ENCODE measurements around the gene DAB1.
"Not testable (repeated sequence)": the region's sequence is repeated elsewhere in the genome, so short reads cannot be mapped to it uniquely, and the experiment has no call there.

Gene DAB1

GRCh38 chr1:57111175-57111574, 312.7 kb downstream of the DAB1 start:
- DNase-seq, result no peak

GRCh38 chr1:57109883-57110282, 314.0 kb downstream of the DAB1 start:
- DNase-seq, result no peak

- DNase-seq, result no peak
These were observed 314.6 kb downstream of the DAB1 start for GRCh38 chr1:57109247-57109646.

GRCh38 chr1:57106296-57106695, 317.6 kb downstream of the DAB1 start:
- DNase-seq, result no peak

- DNase-seq, result no peak
These were observed 321.1 kb downstream of the DAB1 start for GRCh38 chr1:57102561-57103326.

GRCh38 chr1:57101209-57101608, 322.7 kb downstream of the DAB1 start:
- DNase-seq, result no peak

GRCh38 chr1:57094749-57095148, 329.1 kb downstream of the DAB1 start:
- DNase-seq, result no peak

GRCh38 chr1:57093122-57093521, 330.7 kb downstream of the DAB1 start:
- DNase-seq, result no peak

- no peak for DNase-seq
These were observed 332.2 kb downstream of the DAB1 start for GRCh38 chr1:57091642-57092041.

- no peak for DNase-seq
These were observed 334.0 kb downstream of the DAB1 start for GRCh38 chr1:57089855-57090254.

GRCh38 chr1:57089221-57089620, 334.6 kb downstream of the DAB1 start:
- no peak for DNase-seq

GRCh38 chr1:57088653-57089052, 335.2 kb downstream of the DAB1 start:
- no peak for DNase-seq

- not testable (repeated sequence) for DNase-seq
These were observed 336.2 kb downstream of the DAB1 start for GRCh38 chr1:57087660-57088059.

GRCh38 chr1:57086154-57086553, 337.7 kb downstream of the DAB1 start:
- no peak for DNase-seq

- DNase-seq, result no peak
These were observed 339.2 kb downstream of the DAB1 start for GRCh38 chr1:57084701-57085100.

- DNase-seq, result no peak
These were observed 341.0 kb downstream of the DAB1 start for GRCh38 chr1:57082711-57083439.

GRCh38 chr1:57079454-57080157, 344.3 kb downstream of the DAB1 start:
- no peak for DNase-seq

- DNase-seq, result no peak
These were observed 351.3 kb downstream of the DAB1 start for GRCh38 chr1:57072401-57073110.

GRCh38 chr1:57067863-57068262, 356.0 kb downstream of the DAB1 start:
- peak; percentile 65 for DNase-seq

GRCh38 chr1:57066980-57067610, 356.8 kb downstream of the DAB1 start:
- peak; percentile 93 for DNase-seq

- DNase-seq, result no peak
These were observed 358.4 kb downstream of the DAB1 start for GRCh38 chr1:57065442-57065841.

GRCh38 chr1:57064379-57065140, 359.3 kb downstream of the DAB1 start:
- DNase-seq, result no peak
